Sigmoid colon (tissue), 4 donors: ENCODE results near the gene TMED4.

Experiments
- POLR2AphosphoS5 ChIP-seq, 4 donors: sonication (generic); formaldehyde crosslinking; IDR thresholded peaks; one replicate each; pipeline ENCODE4 v1.6.1; 2017; ENCODE audit warnings: antibody characterized with exemption in 4 of 4
- TF ChIP-seq, protein P1 (sequence below), 4 experiments: fragments of 450-650 bp in 3 of 4; fragments of 200-600 bp in 1 of 4; IDR thresholded peaks; one replicate each; pipeline ENCODE4 v1.5.1; 2016 to 2019; ENCODE audit warnings: antibody characterized with exemption in 4 of 4, mild to moderate bottlenecking in 3 of 4, moderate library complexity in 2 of 4

- TF ChIP-seq, protein P1, sequence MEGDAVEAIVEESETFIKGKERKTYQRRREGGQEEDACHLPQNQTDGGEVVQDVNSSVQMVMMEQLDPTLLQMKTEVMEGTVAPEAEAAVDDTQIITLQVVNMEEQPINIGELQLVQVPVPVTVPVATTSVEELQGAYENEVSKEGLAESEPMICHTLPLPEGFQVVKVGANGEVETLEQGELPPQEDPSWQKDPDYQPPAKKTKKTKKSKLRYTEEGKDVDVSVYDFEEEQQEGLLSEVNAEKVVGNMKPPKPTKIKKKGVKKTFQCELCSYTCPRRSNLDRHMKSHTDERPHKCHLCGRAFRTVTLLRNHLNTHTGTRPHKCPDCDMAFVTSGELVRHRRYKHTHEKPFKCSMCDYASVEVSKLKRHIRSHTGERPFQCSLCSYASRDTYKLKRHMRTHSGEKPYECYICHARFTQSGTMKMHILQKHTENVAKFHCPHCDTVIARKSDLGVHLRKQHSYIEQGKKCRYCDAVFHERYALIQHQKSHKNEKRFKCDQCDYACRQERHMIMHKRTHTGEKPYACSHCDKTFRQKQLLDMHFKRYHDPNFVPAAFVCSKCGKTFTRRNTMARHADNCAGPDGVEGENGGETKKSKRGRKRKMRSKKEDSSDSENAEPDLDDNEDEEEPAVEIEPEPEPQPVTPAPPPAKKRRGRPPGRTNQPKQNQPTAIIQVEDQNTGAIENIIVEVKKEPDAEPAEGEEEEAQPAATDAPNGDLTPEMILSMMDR (IDR thresholded peaks at IDR 0.05) = no peak
- no peak for TF ChIP-seq POLR2AphosphoS5 (IDR thresholded peaks at IDR 0.05)
Measured at GRCh38 chr7:44566680-44567079, 15.4 kb downstream of the TMED4 start.
